BLaER1 treated with 17β-estradiol and CSF1 and Interleukin-3, amounts not matched to agents 10 nM and 100 nM (cell line): ENCODE data around the gene TXN.
"Not testable (repeated sequence)": the region's sequence is repeated elsewhere in the genome, so short reads cannot be mapped to it uniquely, and the experiment has no call there.

ENCODE experiments used
- H3K27ac ChIP-seq, 11 experiments: shearing (Covaris generic); formaldehyde crosslinking; 2 replicates each; pipeline ENCODE4 v1.8.1; 2022
- H3K27me3 ChIP-seq, 11 experiments: shearing (Covaris generic); formaldehyde crosslinking; 2 replicates each; pipeline ENCODE4 v1.8.1; 2022
- H3K36me3 ChIP-seq, 11 experiments: shearing (Covaris generic); formaldehyde crosslinking; 2 replicates each; pipeline ENCODE4 v1.8.1; 2022
- H3K4me1 ChIP-seq, 10 experiments: shearing (Covaris generic); formaldehyde crosslinking; 2 replicates each; pipeline ENCODE4 v1.8.1; 2022
- H3K4me2 ChIP-seq, 11 experiments: shearing (Covaris generic); formaldehyde crosslinking; 2 replicates each; pipeline ENCODE4 v1.8.1; 2022
- H3K4me3 ChIP-seq, 10 experiments: shearing (Covaris generic); formaldehyde crosslinking; 2 replicates each; pipeline ENCODE4 v1.8.1; 2022
- H3K9ac ChIP-seq, 11 experiments: shearing (Covaris generic); formaldehyde crosslinking; 2 replicates each; pipeline ENCODE4 v1.8.1; 2022
- H3K9me3 ChIP-seq, 11 experiments: shearing (Covaris generic); formaldehyde crosslinking; replicated peaks in 1 of 11; 2 replicates each; pipeline ENCODE4 v1.8.1; 2022
- H4K20me1 ChIP-seq, 11 experiments: shearing (Covaris generic); formaldehyde crosslinking; 2 replicates each; pipeline ENCODE4 v1.8.1; 2022
- Cebpa-rat ChIP-seq, 11 experiments: shearing (Covaris generic); IDR thresholded peaks; 2 replicates each; pipeline ENCODE4 v1.8.1; 2022

The TXN gene

DNA sequence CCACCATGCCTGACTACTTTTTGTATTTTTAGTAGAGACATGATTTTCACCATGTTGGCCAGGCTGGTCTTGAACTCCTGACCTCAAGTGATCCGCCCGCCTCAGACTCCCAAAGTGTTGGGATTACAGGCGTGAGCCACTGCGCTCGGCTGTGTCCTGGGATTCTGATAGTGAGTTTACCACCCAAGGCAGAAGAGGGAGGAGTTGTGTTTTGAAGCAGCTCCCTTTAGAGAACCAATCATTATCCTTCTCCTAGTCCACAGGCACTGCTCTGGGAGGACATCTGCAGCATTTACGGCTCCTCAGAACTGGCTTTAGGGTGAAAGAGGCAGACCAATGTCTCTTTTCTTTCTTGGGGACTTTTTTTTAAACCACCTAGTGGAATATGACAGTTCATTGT, 54.1 kb downstream of the TXN start:
- H3K4me3 ChIP-seq = no peak overlapping the region
- H3K4me1 ChIP-seq = peaks cover 0 to 5% (median 0%) of the 10 kb centered on the region in 10 experiments; a peak in 1 of 20 replicates
- H4K20me1 ChIP-seq = no peaks in the 10 kb centered on the region
- no peak for TF ChIP-seq Cebpa-rat (IDR thresholded peaks at IDR 0.05)
- H3K9ac ChIP-seq = no peak overlapping the region
- no peaks in the 10 kb centered on the region for H3K9me3 ChIP-seq
- H3K36me3 ChIP-seq = no peaks in the 10 kb centered on the region
- H3K27me3 ChIP-seq = no peaks in the 10 kb centered on the region
- H3K27ac ChIP-seq = no peak overlapping the region
- no peak overlapping the region for H3K4me2 ChIP-seq

DNA sequence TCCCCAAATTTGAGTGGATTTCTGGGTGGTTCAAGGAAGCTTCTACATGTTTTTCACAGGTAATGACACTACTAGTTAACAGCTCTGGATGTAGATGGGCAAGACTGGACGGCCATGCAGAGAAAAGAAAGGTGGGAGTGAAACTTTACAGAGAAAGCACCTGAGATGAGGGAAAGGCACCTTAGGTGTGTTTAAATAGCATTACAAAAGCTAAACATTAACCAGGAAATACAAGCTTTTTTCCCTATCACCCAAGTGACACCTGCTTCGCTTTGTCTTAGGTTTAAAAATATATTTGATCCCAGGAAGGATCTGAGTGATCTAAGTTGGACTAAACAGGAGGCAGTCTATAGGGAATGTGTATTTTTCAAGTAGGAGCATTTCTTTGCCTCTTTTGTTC, 56.7 kb downstream of the TXN start:
- no peaks in the 10 kb centered on the region for H3K9me3 ChIP-seq
- no peak for TF ChIP-seq Cebpa-rat (IDR thresholded peaks at IDR 0.05)
- H3K4me2 ChIP-seq = no peak overlapping the region

DNA sequence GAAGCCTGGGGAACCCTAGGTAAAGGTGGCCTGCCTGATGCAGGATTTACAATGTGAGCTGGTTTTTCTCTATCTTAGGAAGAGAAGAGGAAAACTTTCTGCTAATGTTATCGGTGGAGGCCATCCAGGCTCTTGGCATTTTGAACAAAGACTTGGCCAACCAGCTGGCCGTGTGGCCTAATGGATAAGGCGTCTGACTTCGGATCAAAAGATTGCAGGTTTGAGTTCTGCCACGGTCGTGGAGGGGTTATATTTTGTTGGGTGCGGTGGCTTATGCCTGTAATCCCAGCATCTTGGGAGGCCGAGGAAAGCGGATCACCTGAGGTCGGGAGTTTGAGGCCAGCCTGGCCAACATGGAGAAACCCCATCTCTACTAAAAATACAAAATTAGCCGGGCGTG, 58.0 kb downstream of the TXN start:
- Histone ChIP-seq H3K4me2 (no peak overlapping the region), H3K4me1 (peaks cover 0 to 4% (median 3%) of the 10 kb centered on the region in 10 experiments; a peak in 7 of 20 replicates)

More for the DNA sequence above, 56.7 kb downstream of the TXN start:
- Histone ChIP-seq H3K9ac (no peak overlapping the region), H3K27me3 (no peaks in the 10 kb centered on the region), H3K4me1 (peaks cover 0 to 5% (median 0%) of the 10 kb centered on the region in 10 experiments; a peak in 1 of 20 replicates), H3K36me3 (no peaks in the 10 kb centered on the region), H3K27ac (no peak overlapping the region), H4K20me1 (no peaks in the 10 kb centered on the region), H3K4me3 (no peak overlapping the region)

DNA sequence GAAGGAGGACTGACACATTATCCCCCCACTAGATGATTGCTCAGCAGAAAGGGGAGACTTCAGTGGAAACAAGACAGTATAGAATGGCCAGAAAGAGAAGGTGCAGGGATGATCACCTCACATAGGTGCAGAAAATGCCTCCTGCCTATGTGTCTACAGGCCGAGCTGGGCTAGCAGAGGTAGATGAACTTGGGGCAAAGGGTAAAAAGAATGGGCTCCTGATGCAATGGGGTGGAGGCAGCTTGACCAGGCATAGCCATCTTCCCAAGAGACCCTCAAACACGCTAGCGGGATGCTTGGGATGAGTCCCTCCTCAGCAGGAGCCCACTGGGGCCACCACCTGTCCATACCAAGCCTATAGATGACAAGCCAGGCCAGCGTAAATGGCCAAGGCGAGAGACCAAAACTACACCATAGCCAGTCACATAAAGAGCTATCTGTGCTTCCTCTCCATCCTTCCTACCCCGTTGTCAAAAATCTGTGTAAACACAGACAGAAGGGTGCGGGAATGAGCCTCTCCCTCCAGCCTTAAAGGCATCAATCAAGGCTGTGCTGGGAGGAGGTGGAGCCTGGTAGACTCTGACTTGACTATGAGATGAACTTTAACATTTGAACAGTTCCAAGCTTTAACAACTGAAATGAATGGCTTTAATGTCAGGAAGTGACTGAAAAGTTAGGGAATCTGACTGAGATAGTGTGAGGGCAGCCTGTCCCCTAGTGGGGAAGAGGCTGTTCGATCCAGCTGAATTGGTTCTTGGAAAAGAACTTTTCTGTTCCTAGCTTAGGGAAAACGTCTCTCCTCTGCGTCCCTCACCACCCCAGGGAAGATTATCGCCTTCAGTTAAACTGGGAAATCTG, 58.7 kb downstream of the TXN start:
- Histone ChIP-seq H3K27ac (no peak overlapping the region), H3K27me3 (no peaks in the 10 kb centered on the region), H3K4me3 (no peak overlapping the region), H3K4me1 (peaks cover 0 to 12% (median 9%) of the 10 kb centered on the region in 10 experiments; a peak in 10 of 20 replicates), H3K36me3 (no peaks in the 10 kb centered on the region), H3K4me2 (no peak overlapping the region), H3K9ac (no peak overlapping the region), H3K9me3 (no peaks in the 10 kb centered on the region), H4K20me1 (no peaks in the 10 kb centered on the region)
- no peak for TF ChIP-seq Cebpa-rat (IDR thresholded peaks at IDR 0.05)

More for the DNA sequence above, 58.0 kb downstream of the TXN start:
- H3K4me3 ChIP-seq = no peak overlapping the region
- no peak overlapping the region for H3K9ac ChIP-seq
- H3K36me3 ChIP-seq = no peaks in the 10 kb centered on the region
- H3K27me3 ChIP-seq = no peaks in the 10 kb centered on the region
- H4K20me1 ChIP-seq = no peaks in the 10 kb centered on the region
- TF ChIP-seq Cebpa-rat (IDR thresholded peaks at IDR 0.05) = no peak
- no peak overlapping the region for H3K27ac ChIP-seq
- no peaks in the 10 kb centered on the region for H3K9me3 ChIP-seq

DNA sequence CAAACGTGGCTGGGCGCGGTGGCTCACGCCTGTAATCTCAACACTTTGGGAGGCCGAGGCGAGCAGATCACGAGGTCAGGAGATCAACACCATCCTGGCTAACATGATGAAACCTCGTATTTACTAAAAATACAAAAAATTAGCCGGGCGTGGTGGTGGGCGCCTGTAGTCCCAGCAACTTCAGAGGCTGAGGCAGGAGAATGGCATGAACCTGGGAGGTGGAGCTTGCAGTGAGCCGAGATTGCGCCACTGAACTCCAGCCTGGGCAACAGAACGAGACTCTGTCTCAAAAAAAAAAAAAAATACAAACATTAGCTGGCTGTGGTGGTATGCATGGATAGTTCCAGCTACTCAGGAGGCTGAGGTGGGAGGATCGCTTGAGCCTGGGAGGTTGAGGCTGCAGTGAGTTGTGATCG, 60.2 kb downstream of the TXN start:
- H3K27me3 ChIP-seq, H3K36me3 ChIP-seq, H3K4me2 ChIP-seq, H3K9me3 ChIP-seq, H3K4me3 ChIP-seq, H4K20me1 ChIP-seq, H3K27ac ChIP-seq, H3K9ac ChIP-seq: not testable (repeated sequence)
- H3K4me1 ChIP-seq = peaks cover 0 to 14% (median 10%) of the 10 kb centered on the region in 10 experiments; a peak in 10 of 20 replicates
